Trophoblast cell (in vitro differentiated cells and primary cell): Measurements from ENCODE around the gene SFMBT1.

Experiments used
- DNase-seq, 2 donors: peaks; one replicate each; pipeline ENCODE4 v3.0.0-alpha.2; 2016
- H2AFZ ChIP-seq: 2 replicates; pipeline ENCODE4 v1.6.1; 2013; ENCODE audit warnings: low read length, moderate library complexity, mild to moderate bottlenecking; ENCODE audit not compliant: insufficient read depth, poor library complexity
- H2AK5ac ChIP-seq: 2 replicates; pipeline ENCODE4 v1.6.1; 2013; ENCODE audit warnings: mild to moderate bottlenecking, low read length
- H2BK120ac ChIP-seq: 2 replicates; pipeline ENCODE4 v1.6.1; 2013; ENCODE audit warnings: low read length, mild to moderate bottlenecking, moderate library complexity; ENCODE audit not compliant: insufficient read depth, poor library complexity
- H2BK12ac ChIP-seq: 2 replicates; pipeline ENCODE4 v1.6.1; 2013; ENCODE audit warnings: mild to moderate bottlenecking, low read length, moderate library complexity
- H2BK5ac ChIP-seq: 2 replicates; pipeline ENCODE4 v1.6.1; 2013; ENCODE audit warnings: low read length, low read depth, moderate library complexity, mild to moderate bottlenecking; ENCODE audit not compliant: poor library complexity
- H3K14ac ChIP-seq: 2 replicates; pipeline ENCODE4 v1.6.1; 2013; ENCODE audit warnings: mild to moderate bottlenecking, low read length
- H3K18ac ChIP-seq: 2 replicates; pipeline ENCODE4 v1.6.1; 2013; ENCODE audit warnings: mild to moderate bottlenecking, low read length
- H3K23ac ChIP-seq: 2 replicates; pipeline ENCODE4 v1.6.1; 2013; ENCODE audit warnings: low read length
- H3K27ac ChIP-seq: 2 replicates; pipeline ENCODE4 v1.5.1; 2013; ENCODE audit warnings: low read depth, mild to moderate bottlenecking, inconsistent platforms, low read length, moderate library complexity
- H3K27me3 ChIP-seq: 2 replicates; pipeline ENCODE4 v1.6.1; 2013; ENCODE audit warnings: inconsistent platforms, mild to moderate bottlenecking, low read length, moderate library complexity; ENCODE audit not compliant: insufficient read depth
- H3K36me3 ChIP-seq, 2 experiments: 1 replicate in 1 of 2; 2 replicates in 1 of 2; pipeline ENCODE4 v1.6.1; 2013; ENCODE audit warnings: low read length in 2 of 2, mild to moderate bottlenecking in 2 of 2, moderate library complexity in 1 of 2; ENCODE audit not compliant: insufficient read depth in 2 of 2, control insufficient read depth in 1 of 2
- H3K4ac ChIP-seq: 2 replicates; pipeline ENCODE4 v1.6.1; 2013; ENCODE audit warnings: low read depth, mild to moderate bottlenecking, low read length, moderate library complexity
- H3K4me1 ChIP-seq, 2 experiments: 1 replicate in 1 of 2; 2 replicates in 1 of 2; pipeline ENCODE4 v1.6.1; 2013; ENCODE audit warnings: low read length in 2 of 2, mild to moderate bottlenecking in 2 of 2, moderate library complexity in 1 of 2; ENCODE audit not compliant: insufficient read depth in 2 of 2, control insufficient read depth in 1 of 2
- H3K4me2 ChIP-seq: 2 replicates; pipeline ENCODE4 v1.6.1; 2013; ENCODE audit warnings: inconsistent platforms, mild to moderate bottlenecking, low read length, moderate library complexity
- H3K4me3 ChIP-seq: 2 replicates; pipeline ENCODE4 v1.5.1; 2013; ENCODE audit warnings: mild to moderate bottlenecking, low read depth, low read length, inconsistent platforms
- H3K79me1 ChIP-seq: one replicate; pipeline ENCODE4 v1.6.1; 2013; ENCODE audit warnings: low read length
- H3K79me2 ChIP-seq: 2 replicates; pipeline ENCODE4 v1.6.1; 2013; ENCODE audit warnings: low read length, mild to moderate bottlenecking; ENCODE audit not compliant: control insufficient read depth, insufficient read depth, poor library complexity
- H3K9ac ChIP-seq: 2 replicates; pipeline ENCODE4 v1.6.1; 2013; ENCODE audit warnings: mild to moderate bottlenecking, low read length
- H3K9me3 ChIP-seq: 2 replicates; pipeline ENCODE4 v1.6.1; 2013; ENCODE audit warnings: low read depth, mild to moderate bottlenecking, control low read depth, inconsistent platforms, low read length; ENCODE audit not compliant: insufficient read depth
- H4K12ac ChIP-seq: 2 replicates; pipeline ENCODE4 v1.6.1; 2013; ENCODE audit warnings: low read depth, mild to moderate bottlenecking, low read length, moderate library complexity
- H4K8ac ChIP-seq: 2 replicates; pipeline ENCODE4 v1.6.1; 2013; ENCODE audit warnings: low read depth, mild to moderate bottlenecking, low read length, moderate library complexity
- H4K91ac ChIP-seq: one replicate; pipeline ENCODE4 v1.6.1; 2013; ENCODE audit warnings: low read depth, mild to moderate bottlenecking, low read length, moderate library complexity
- WGBS: extraction: QIAGEN DNeasy Blood & Tissue Kit; methylation state at CpG from one replicate; pipeline ENCODE4 v1.1.7; 2013; ENCODE audit warnings: missing lambda C conversion rate; ENCODE audit not compliant: insufficient read length, insufficient coverage; ENCODE audit errors: extremely low coverage; 5-methylcytosine and 5-hydroxymethylcytosine counted together

SFMBT1 gene

GRCh38 chr3:53083521-53083920 lies 37.6 kb upstream of the SFMBT1 start:
- H3K4ac ChIP-seq = no peak overlapping the region
- WGBS = no CpG with 5 or more reads among the region's 8 CpGs
- H3K4me3 ChIP-seq = no peak overlapping the region
- H3K23ac ChIP-seq = no peak overlapping the region
- H4K12ac ChIP-seq = no peak overlapping the region
- H2BK5ac ChIP-seq = no peak overlapping the region
- no peaks in the 10 kb centered on the region for H3K36me3 ChIP-seq
- H3K27ac ChIP-seq = no peak overlapping the region
- no peak overlapping the region for H3K14ac ChIP-seq
- no peak overlapping the region for H2BK120ac ChIP-seq
- no peaks in the 10 kb centered on the region for H3K27me3 ChIP-seq
- no peak overlapping the region for H3K4me2 ChIP-seq
- no peaks in the 10 kb centered on the region for H3K4me1 ChIP-seq
- no peak overlapping the region for H3K18ac ChIP-seq
- H2AFZ ChIP-seq = no peak overlapping the region
- no peak overlapping the region for H2BK12ac ChIP-seq
- no peak overlapping the region for H3K9ac ChIP-seq
- H2AK5ac ChIP-seq = no peak overlapping the region
- H4K91ac ChIP-seq = no peak overlapping the region
- H3K79me1 ChIP-seq = no peaks in the 10 kb centered on the region
- H3K79me2 ChIP-seq = no peaks in the 10 kb centered on the region
- no peak for DNase-seq
- H4K8ac ChIP-seq = no peak overlapping the region
- peaks cover 1% of the 10 kb centered on the region for H3K9me3 ChIP-seq

GRCh38 chr3:53082736-53083135 lies 36.9 kb upstream of the SFMBT1 start:
- no peak overlapping the region for H2AK5ac ChIP-seq
- no peak overlapping the region for H2BK120ac ChIP-seq
- peaks cover 1% of the 10 kb centered on the region for H3K9me3 ChIP-seq
- H3K4ac ChIP-seq = no peak overlapping the region
- H2BK5ac ChIP-seq = no peak overlapping the region
- no peak overlapping the region for H3K18ac ChIP-seq
- no peak overlapping the region for H3K14ac ChIP-seq
- no peaks in the 10 kb centered on the region for H3K79me1 ChIP-seq
- no peak overlapping the region for H3K9ac ChIP-seq
- H3K4me3 ChIP-seq = no peak overlapping the region
- no CpG with 5 or more reads among the region's 8 CpGs for WGBS
- H3K79me2 ChIP-seq = no peaks in the 10 kb centered on the region
- H3K4me1 ChIP-seq = no peaks in the 10 kb centered on the region
- H4K91ac ChIP-seq = no peak overlapping the region
- no peak overlapping the region for H3K27ac ChIP-seq
- no peaks in the 10 kb centered on the region for H3K27me3 ChIP-seq
- H3K4me2 ChIP-seq = no peak overlapping the region
- no peak overlapping the region for H3K23ac ChIP-seq
- H3K36me3 ChIP-seq = no peaks in the 10 kb centered on the region
- no peak overlapping the region for H2AFZ ChIP-seq
- H4K8ac ChIP-seq = no peak overlapping the region
- DNase-seq = no peak
- H2BK12ac ChIP-seq = no peak overlapping the region
- H4K12ac ChIP-seq = no peak overlapping the region

- no CpG with 5 or more reads among the region's 5 CpGs for WGBS
- Histone ChIP-seq H3K27me3 (no peaks in the 10 kb centered on the region), H2AK5ac (no peak overlapping the region), H4K91ac (no peak overlapping the region), H4K8ac (no peak overlapping the region), H3K9me3 (peaks cover 1% of the 10 kb centered on the region), H2BK5ac (no peak overlapping the region), H4K12ac (no peak overlapping the region), H2BK120ac (no peak overlapping the region), H3K27ac (no peak overlapping the region), H3K4me2 (no peak overlapping the region), H3K9ac (no peak overlapping the region), H3K18ac (no peak overlapping the region), H3K79me2 (no peaks in the 10 kb centered on the region), H3K4me1 (no peaks in the 10 kb centered on the region), H3K23ac (no peak overlapping the region), H3K36me3 (no peaks in the 10 kb centered on the region), H3K14ac (no peak overlapping the region), H2BK12ac (no peak overlapping the region), H2AFZ (no peak overlapping the region), H3K79me1 (no peaks in the 10 kb centered on the region), H3K4me3 (no peak overlapping the region), H3K4ac (no peak overlapping the region)
- no peak for DNase-seq
These were observed 35.4 kb upstream of the SFMBT1 start for GRCh38 chr3:53081318-53081717.

- Histone ChIP-seq H2BK12ac (no peak overlapping the region), H3K4me3 (no peak overlapping the region), H3K27ac (no peak overlapping the region), H3K18ac (no peak overlapping the region), H3K79me1 (no peaks in the 10 kb centered on the region), H3K4me2 (no peak overlapping the region), H2AK5ac (no peak overlapping the region), H2BK120ac (no peak overlapping the region), H3K27me3 (no peaks in the 10 kb centered on the region), H2BK5ac (no peak overlapping the region), H3K79me2 (no peaks in the 10 kb centered on the region), H3K23ac (no peak overlapping the region), H2AFZ (no peak overlapping the region), H3K9me3 (peaks cover 1% of the 10 kb centered on the region), H3K14ac (no peak overlapping the region), H3K9ac (no peak overlapping the region), H3K4me1 (no peaks in the 10 kb centered on the region), H3K36me3 (no peaks in the 10 kb centered on the region), H4K91ac (no peak overlapping the region), H4K12ac (no peak overlapping the region), H4K8ac (no peak overlapping the region), H3K4ac (no peak overlapping the region)
- WGBS = no CpG with 5 or more reads among the region's 7 CpGs
- DNase-seq = no peak
These were observed 34.8 kb upstream of the SFMBT1 start for GRCh38 chr3:53080612-53081205.
